ENCODE results near the gene RPS4Y2.

Gene RPS4Y2

DNA sequence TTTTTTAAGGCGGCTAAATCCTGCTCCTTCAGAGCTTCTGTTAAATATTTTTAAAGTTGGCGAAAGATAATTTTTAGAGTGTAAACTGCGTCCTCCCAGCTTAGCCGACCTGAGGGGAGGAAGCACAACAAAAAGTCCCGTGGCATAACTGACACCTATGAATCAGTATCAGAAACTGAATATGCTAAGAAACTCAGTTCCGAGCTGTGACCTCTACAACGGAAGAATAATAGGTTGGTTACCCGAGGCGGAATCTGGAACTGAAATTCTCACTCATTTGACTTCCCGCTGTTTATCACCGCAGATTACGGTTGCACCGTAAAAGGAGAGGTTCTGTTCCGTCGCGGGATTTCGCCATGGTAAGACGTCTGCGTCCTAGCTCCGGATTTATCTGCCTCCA is at the start of gene RPS4Y2:
TSS of gene RPS4Y2 (plus strand) at position 301 of the 400 bp plus-strand sequence. CDS start at position 357, 56 bp downstream.
- no peak for DNase-seq

DNA sequence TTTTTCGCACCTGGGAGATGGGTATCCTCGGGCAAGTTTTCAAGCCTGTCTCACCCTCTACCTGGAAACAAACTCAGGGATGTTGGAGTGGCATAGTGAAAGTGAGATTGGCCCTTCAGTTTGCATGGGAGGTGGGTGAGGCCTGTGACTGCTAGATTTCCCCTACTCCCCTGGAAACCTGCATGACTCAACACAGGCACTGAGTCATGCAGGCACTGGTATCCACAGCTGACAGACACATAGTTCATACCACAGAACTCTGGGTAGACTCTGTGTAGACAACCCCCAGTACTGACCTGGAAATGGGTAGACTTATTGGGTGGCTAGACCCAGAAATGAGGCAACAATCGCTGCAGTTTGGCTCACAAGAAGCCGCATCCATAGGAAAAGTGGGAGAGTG is 41.5 kb upstream of the RPS4Y2 start:
- no peak for DNase-seq

DNA sequence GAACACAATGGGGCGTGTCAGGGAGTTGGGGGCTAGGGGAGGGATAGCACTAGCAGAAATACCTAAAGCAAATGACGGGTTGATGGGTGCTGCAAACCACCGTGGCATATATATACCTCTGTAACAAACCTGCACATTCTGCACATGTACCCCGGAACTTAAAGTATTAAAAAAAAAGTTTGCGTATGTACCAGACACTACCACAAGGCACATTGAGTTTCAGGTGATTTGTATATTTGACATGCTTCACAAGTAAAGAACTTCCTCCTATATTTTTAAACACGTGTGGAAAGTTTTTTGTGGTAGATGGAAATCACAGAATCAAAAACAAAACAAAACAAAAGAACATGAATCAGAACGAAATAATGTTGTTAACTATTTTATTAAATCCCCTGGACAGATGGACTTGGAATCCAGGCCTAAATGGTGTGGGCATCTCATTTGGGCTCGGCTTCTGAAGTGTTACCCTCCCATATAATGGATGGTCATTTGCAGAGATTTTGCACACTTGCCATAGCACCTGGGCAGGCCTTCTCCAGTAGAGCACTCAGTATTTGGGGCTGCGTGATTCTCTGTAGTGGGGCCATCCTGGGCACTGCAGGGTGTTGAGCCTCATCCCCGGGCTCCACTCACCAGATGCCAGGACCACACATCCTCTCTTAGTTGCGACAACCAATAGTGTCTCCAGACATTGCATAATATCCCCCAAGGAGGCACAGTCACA is 29.6 kb upstream of the RPS4Y2 start:
- DNase-seq: no peak

DNA sequence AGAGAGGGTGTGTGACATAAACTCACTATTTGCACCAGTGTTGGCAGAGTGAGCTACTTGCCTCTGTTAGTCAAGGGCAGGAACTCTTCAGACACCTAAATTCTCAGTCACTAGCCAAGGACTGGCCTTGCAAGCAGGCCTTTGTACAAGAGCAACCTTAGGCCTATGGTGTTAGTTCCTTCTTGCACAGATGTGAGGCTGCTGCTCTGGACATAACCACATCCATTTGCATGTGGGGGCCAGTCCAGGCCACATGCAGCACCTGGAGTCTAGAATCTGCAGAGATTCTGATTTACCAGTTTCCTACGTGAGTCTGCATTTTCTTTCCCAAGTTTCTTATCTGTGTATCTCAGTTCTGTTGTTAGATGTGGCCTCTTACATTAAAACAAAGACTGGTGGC is 20.7 kb upstream of the RPS4Y2 start:
- DNase-seq: no peak

DNA sequence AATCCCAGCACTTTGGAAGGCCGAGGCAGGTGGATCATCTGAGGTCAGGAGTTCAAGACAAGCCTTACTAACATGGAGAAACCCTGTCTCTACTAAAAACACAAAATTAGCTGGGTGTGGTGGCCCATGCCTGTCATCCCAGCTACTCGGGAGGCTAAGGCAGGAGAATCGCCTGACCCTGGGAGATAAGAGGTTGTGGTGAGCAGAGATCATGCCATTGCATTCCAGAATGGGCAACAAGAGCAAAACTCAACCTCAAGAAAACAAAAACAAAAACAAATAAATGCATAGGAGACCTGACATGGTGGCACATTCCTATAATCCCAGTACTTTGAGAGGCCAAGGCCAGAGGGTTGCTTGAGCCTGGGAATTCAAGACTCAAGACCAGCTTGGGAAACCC is 16.1 kb upstream of the RPS4Y2 start:
- no peak for DNase-seq

DNA sequence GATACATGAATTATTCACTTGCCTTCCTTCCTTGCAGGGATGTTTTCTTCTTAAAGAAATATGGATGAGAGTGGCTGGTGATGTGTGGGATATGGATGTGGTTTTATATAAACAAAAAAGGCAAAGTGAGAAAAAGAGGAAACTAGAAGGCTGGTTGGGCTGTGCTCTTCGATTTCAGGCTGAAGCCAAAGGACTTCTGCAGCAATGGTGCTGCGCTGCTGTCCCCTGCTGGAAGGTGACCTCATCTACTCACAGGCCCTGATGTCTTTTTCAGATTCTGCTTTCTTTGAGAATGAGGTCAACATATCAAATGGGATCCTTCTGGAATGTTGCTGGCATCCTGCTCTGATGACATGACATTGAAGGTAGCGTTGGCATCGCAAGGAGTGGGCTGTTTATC is 15.3 kb upstream of the RPS4Y2 start:
- DNase-seq: no peak

DNA sequence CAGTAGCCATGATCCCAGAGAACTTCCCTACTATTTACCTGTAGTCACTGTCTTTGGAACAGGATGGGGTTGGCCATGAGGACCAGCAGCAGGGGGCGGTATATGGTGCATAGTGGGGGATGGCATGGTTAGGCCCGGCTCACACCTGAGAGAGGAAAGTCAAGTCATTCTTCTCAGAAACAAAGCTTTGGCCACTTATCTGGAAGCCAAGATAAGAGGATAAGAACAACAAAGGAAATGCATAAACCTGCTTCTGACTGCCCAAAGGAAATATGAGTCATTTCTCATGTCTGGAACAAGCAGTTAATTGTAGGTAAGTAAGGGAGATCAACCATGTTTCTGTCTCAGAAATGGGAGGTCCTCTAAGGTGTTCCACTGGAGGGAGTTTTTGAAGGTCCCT is 10.8 kb upstream of the RPS4Y2 start:
- DNase-seq: no peak

DNA sequence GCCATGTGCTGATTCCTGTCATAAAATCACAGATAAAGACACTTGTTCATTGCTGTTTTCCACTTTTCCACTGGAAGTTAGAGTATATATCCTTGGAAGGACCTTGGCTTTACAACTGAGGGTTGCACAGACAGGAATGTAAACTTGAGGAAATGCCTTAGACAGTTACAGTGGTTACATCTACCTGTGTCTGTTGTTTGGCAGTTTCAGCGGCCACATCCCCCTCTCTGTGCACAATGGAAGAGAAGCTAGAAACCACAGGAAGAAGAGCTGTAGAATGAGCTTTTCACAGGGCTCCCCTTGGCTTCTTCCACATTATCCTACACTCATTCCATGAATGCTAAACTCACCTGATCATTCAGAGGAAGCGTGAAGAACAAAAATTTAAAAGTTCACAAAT is 9.0 kb upstream of the RPS4Y2 start:
- DNase-seq: no peak

DNA sequence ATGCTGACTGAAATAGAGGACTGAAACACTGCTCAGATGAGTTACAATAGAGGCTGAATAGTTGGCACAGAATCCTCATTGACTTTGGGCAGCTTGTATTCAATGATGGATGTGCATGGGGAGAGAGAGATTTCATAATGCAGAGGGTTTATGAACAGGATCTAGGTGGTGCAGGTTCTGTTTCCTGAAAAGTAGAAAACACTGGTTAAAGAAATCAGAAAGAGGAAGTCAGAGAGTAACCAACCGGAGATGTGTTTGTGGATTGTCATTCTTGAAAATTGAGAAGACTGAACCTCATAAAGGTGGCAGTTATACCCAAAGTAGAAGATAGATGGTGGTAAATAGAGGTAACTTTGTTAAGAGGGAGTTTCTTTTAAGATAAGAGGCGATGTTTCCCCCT is 8.0 kb downstream of the RPS4Y2 start:
- no peak for DNase-seq

DNA sequence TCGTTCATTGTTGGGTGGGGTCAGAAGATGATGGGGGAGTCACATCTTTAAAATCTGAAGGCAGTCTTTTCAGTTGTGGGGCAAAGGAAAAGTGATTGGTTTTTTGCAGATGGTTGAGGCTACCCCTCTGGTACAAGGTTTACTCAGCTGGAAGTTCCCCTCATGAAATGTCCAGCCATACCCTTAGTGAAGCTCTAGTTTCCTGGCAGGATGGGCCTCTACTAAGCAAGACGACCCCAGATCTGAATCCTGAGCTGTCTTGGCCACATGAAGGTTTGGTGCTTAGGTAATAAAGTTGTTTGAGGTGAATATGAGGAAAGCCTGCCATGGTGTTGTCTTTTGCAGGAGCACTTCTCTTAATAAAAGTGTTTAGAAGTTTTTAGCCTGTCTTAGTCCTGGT is 9.2 kb downstream of the RPS4Y2 start:
- no peak for DNase-seq

DNA sequence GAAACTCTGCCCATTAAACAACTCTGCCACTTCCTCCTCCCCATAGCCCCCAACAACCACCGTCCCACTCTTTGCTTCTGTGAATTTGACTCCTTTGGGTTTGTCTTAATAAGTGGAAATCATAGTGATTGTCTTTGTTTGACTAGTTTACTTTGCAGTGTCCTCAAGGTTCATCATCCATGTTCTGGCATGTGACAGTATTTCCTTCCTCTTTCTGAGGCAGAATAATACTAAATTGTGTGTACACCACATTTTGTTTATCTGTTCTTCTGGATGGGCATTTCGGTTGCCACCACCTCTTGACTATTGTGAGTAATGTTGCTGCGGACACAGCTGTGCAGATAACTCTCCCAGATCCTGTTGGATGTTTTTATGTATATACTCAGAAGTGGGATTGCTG is 14.8 kb downstream of the RPS4Y2 start:
- no peak for DNase-seq

DNA sequence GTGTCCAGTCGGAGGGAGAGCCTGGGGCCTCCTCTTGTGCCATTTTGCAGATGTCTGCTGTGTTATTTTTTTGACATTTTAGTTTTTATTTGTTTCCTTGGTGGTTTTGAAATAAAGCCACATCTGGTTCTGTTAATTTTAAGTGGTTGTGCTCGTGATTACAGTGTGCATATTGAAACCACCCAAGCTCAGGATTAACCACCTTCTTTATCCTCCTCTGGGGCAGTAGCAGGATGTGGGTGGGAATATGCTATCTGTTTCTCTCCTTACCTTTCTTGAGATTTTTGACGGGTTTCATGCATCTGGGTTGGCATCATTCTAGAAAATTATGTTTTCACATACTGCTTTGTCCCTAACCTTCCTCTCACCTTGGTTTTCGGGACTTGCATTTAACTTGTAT is 20.2 kb downstream of the RPS4Y2 start:
- no peak for DNase-seq

DNA sequence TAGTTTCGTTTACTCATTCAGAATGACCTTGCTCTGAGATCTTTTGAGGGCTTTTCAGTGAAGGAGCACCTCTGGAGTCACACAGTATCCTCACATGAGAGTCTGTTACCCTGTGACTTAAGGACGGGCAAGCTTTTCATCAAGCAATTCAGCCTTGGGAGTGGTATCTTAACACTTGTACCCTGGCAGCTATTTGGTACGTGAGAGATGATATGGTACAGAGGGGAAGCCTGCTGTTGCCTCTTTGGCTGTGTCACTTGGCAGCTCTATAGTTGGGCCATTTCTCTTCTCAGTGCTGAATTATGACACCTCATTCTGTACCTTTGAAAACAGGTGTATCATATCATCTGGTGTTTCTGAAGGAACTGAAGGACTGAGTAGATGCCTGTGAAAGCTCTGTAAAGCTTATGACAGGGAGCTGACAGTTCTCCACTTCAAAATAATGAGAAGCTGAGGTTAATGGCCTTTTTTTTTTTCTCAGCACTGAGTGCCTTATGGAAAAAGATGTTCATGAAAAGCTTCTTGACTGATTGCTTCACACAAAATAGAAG is 24.3 kb downstream of the RPS4Y2 start:
- DNase-seq: no peak

DNA sequence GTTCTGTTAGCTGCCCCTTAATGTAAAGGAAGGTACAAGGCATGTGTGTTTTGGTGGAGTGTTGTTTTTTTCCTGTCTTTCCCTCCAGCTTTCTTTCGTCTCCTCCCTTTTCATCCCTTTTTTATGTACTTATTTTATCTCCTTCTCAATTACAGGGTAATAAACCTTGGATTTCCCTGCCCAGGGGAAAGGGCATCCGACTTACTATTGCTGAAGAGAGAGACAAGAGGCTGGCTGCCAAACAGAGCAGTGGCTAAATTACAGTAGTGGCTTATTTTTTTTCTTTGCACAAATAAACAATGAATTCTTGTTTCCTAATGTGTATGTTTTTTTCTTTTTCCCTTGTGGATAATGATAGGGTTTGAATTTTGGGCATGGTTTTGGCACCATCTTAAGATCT is 24.9 kb downstream of the RPS4Y2 start:
- no peak for DNase-seq

DNA sequence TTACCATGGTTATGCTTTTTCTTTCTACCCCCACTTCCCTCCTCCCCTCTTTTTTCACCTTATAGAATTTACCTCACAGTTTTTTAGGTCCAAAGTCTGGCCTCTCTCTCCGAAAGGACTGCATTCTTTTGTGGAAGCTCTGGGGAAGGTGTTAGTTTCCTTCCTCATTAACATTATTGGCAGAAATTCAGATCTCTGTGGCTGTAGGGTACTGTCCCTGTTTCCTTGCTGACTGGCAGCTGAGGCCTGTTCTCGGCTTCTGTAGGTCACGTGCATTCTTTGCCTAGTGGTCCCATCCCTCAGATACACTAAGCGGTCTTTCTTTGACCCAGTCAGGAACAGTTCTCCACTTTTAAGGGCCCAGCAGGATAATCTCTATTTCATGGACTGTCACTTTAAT is 25.5 kb downstream of the RPS4Y2 start:
- no peak for DNase-seq

DNA sequence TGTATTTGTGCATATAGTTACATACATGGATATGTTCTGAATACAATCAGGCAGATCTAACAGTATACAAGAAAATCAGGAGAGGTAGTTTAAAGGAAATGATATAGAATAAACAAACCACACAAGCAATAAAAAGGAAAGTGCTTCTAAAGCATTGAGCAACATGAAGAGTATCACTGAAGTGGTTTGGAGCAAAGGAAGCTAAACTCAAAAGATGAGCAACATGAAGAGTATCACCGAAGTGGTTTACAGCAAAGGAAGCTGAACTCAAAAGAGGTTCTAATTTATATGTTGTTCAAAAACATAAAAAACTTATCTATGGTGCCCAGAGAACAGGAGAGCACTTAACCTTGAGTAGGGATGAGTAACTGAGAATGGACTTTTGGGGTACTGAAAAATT is 29.1 kb downstream of the RPS4Y2 start:
- DNase-seq: no peak

DNA sequence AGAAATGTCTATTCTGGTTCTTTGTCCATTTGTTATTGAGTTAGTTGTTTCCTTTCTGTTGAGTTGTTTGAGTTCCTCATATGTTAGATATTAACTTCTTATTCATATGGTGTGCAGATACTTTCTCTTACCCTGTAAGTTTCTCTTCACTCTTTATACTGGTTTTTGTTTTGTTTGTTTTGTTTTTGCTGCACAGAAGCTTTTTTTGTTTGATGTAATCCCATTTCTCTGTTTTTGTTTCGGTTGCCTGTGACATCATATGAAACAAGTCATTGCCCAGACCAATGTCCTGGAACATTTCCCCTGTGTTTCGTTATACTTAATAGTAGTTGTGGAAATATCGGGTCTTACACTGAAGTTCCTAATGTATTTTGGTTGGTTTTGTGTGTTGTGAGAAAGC is 31.2 kb downstream of the RPS4Y2 start:
- DNase-seq: no peak

DNA sequence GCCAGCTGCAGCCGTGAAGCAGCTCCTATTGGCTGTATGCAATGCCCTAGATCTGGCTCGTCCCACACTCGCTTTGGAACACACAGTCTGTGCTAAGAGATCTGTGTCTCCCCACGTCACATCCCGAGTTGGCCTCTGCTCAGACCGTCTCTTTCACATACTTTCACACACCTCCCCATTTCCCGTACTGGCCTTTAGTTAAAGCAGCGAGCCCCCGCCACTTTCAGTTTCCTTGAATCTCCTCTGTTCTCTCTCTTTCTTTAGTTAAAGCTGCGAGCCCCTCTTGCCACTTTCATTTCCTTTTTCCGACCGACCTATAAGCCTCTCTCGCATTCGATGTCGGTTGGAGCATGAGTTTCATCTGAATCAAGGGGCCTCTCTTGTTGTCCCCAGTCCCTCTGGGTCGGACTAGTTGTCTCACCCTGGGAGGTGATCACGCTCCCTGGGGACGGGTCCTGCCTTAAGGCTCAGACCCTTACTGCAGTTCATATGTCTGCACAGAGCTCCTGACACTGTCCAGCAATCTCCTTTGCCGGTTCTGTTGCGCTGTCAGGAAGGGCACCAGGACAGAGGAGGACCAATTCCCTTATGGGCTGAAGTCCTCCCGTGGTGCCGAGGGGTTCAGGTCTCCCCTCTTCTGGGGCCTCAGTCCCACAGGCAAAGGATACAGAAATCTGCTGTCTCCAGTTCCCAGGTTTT is 42.6 kb downstream of the RPS4Y2 start:
- no peak for DNase-seq

DNA sequence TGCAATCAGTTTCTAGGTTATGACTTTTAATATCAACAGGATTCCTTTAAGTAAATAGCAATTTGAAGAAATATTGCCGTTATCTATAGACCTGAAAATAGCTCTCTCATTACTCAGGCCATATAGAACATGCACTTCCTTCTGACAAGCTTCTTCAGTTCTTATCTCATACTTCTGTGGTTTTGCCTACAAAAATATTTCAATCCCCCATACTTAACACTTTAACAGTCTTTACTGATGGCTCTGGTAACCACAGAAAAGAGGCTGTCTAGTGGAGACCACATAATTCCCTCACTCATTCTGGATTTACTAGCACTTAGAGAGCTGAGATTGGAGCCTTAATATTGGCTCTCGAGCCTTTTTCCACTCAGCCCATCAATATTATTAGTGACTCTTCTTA is 46.8 kb downstream of the RPS4Y2 start:
- DNase-seq: no peak

DNA sequence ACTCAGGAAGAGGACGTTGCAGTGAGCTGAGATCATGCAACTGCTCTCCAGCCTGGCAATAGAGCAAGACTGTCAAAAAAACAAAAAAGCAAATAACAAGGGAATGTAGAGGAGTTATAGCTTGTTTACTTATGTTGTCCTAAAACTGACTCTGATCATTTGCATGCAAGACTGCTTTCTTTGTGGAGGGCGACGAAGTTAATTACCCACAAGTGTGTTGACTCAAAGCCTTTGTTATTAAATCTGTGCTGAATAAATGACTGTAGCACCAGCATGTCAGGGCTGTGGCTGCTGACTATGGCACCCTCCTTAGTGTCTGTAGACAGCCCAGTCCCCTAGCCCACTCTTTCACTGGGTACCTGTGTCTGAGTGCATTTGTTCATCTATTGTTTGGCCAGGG is 50.3 kb downstream of the RPS4Y2 start:
- DNase-seq: no peak

DNA sequence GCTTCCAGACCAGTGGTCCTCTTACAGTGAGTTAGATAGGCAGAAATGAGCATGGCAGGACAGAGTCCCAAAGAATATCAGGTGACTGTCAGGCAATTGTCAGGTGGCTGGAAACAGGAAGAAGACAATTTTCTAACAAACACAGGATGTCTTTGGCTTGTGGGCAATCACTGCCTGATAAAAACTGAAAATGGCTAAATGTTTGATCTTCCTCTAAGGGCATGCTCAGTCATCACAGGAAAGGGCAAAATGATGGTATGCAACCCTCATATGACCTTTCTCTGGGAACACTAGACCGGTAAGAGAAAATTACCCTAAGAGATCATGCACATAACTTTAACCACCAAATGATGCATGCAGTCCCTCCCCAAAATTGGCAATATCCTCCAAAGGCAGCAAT is 57.6 kb downstream of the RPS4Y2 start:
- no peak for DNase-seq

DNA sequence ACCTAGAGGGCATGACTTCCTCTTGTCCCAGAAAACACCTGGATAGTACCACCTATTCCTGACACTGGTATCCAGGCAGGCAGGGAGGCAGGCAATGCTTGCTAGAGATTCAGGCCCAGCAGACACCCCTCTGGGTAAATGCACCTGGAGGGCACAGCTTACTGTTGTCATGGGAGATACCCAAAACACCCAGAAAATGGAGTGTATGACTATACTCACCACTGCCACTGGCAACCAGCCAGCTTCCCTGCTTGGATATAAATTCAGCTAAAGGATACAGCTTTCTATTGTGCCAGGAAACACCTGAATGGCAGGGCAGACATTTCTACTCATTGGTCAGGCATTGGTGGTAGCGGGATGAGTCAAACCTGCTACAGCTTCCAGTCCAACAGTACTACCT is 58.9 kb downstream of the RPS4Y2 start:
- DNase-seq: no peak

DNA sequence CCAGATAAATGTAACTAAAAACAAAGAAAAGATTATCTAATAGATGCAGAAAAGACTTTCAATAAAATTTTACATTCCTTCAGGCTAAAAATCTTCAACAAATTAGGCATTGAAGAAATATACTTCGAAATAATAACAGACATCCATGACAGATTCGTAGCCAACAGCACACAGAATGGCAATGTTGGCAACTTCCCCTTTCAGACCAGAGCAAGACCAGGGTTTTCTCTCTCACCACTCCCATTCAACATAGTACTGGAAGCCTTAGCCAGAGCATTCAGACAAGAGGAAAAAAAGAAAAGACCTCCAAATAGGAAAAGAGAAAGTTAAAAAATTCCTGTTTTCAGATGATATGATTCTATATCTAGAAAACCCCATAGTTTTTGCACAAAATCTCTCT is 61.2 kb downstream of the RPS4Y2 start:
- DNase-seq: no peak

All from NCI-H2171 treated with DMSO at 0.1 percent for 48 hours (cell line).